MM.1S (cell line): ENCODE data around the gene SLC25A25.
"Not testable (repeated sequence)": the region's sequence is repeated elsewhere in the genome, so short reads cannot be mapped to it uniquely, and the experiment has no call there.

Experiments
- DNase-seq: peaks from one replicate; pipeline ENCODE4 v3.0.0-alpha.2; 2015
- H2AFZ ChIP-seq: fragments of 300-600 bp; sonication (generic); 2 replicates; pipeline ENCODE4 v1.6.0; 2016; ENCODE audit warnings: antibody characterized with exemption, low read length
- H3F3A ChIP-seq: fragments of 300-600 bp; sonication (generic); 2 replicates; pipeline ENCODE4 v1.6.1; 2016; ENCODE audit warnings: mild to moderate bottlenecking, antibody characterized with exemption, low read length, moderate library complexity, mixed read lengths; ENCODE audit not compliant: insufficient read depth
- H3K27ac ChIP-seq: fragments of 300-600 bp; sonication (generic); 2 replicates; pipeline ENCODE4 v1.5.1; 2016; ENCODE audit warnings: mild to moderate bottlenecking, low read length
- H3K27me3 ChIP-seq: fragments of 300-600 bp; sonication (generic); replicated peaks from 2 replicates; pipeline ENCODE4 v1.6.0; 2016; ENCODE audit warnings: low read length; ENCODE audit not compliant: insufficient read depth
- H3K36me3 ChIP-seq: fragments of 300-600 bp; sonication (generic); replicated peaks from 2 replicates; pipeline ENCODE4 v1.6.1; 2016; ENCODE audit warnings: mild to moderate bottlenecking, low read length, mixed read lengths; ENCODE audit not compliant: insufficient read depth
- H3K4me1 ChIP-seq: fragments of 300-600 bp; sonication (generic); 2 replicates; pipeline ENCODE4 v1.6.1; 2016; ENCODE audit warnings: low read length, mixed read lengths
- H3K4me2 ChIP-seq: fragments of 300-600 bp; sonication (generic); 2 replicates; pipeline ENCODE4 v1.6.0; 2016; ENCODE audit warnings: low read depth, low read length
- H3K4me3 ChIP-seq: fragments of 300-600 bp; sonication (generic); 2 replicates; pipeline ENCODE4 v1.5.1; 2016; ENCODE audit warnings: low read length, mixed read lengths
- H3K79me2 ChIP-seq: fragments of 300-600 bp; sonication (generic); 2 replicates; pipeline ENCODE4 v1.6.1; 2016; ENCODE audit warnings: mixed run types, low read length, mixed read lengths
- H3K9ac ChIP-seq: fragments of 300-600 bp; sonication (generic); 2 replicates; pipeline ENCODE4 v1.6.1; 2016; ENCODE audit warnings: low read length, mixed read lengths
- H3K9me2 ChIP-seq: fragments of 300-600 bp; sonication (generic); replicated peaks from 2 replicates; pipeline ENCODE4 v1.6.1; 2016; ENCODE audit warnings: mild to moderate bottlenecking, low read length, mixed read lengths; ENCODE audit not compliant: insufficient read depth
- H3K9me3 ChIP-seq: fragments of 300-600 bp; sonication (generic); replicated peaks from 2 replicates; pipeline ENCODE4 v1.6.1; 2016; ENCODE audit warnings: mild to moderate bottlenecking, low read length, mixed read lengths; ENCODE audit not compliant: insufficient read depth
- H4K20me1 ChIP-seq: fragments of 300-600 bp; sonication (generic); 2 replicates; pipeline ENCODE4 v1.6.1; 2016; ENCODE audit warnings: mild to moderate bottlenecking, low read length, moderate library complexity, mixed read lengths; ENCODE audit not compliant: insufficient read depth
- EZH2 ChIP-seq: fragments of 300-600 bp; sonication (generic); optimal IDR thresholded peaks from 2 replicates; pipeline ENCODE3; 2017; ENCODE audit warnings: low read depth, mild to moderate bottlenecking, antibody characterized with exemption, low read length, mixed read lengths
- EZH2phosphoT487 ChIP-seq: fragments of 300-600 bp; sonication (generic); IDR thresholded peaks from 2 replicates; pipeline ENCODE4 v1.6.1; 2018; ENCODE audit warnings: antibody characterized with exemption, low read length
- TF ChIP-seq, protein P1 (sequence below): fragments of 300-600 bp; sonication (generic); IDR thresholded peaks from 2 replicates; pipeline ENCODE4 v1.5.1; 2016; ENCODE audit warnings: antibody characterized with exemption, low read length, mixed read lengths

Gene SLC25A25

DNA sequence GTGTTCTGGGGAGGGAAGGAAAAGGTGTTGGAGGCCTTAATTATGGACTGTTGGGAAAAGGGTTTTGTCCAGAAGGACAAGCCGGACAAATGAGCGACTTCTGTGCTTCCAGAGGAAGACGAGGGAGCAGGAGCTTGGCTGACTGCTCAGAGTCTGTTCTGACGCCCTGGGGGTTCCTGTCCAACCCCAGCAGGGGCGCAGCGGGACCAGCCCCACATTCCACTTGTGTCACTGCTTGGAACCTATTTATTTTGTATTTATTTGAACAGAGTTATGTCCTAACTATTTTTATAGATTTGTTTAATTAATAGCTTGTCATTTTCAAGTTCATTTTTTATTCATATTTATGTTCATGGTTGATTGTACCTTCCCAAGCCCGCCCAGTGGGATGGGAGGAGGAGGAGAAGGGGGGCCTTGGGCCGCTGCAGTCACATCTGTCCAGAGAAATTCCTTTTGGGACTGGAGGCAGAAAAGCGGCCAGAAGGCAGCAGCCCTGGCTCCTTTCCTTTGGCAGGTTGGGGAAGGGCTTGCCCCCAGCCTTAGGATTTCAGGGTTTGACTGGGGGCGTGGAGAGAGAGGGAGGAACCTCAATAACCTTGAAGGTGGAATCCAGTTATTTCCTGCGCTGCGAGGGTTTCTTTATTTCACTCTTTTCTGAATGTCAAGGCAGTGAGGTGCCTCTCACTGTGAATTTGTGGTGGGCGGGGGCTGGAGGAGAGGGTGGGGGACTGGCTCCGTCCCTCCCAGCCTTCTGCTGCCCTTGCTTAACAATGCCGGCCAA is 40.4 kb downstream of the SLC25A25 start:
- Histone ChIP-seq H4K20me1 (no peaks in the 10 kb centered on the region), H3K79me2 (peaks cover 18% of the 10 kb centered on the region), H3K36me3 (peaks cover 7% of the 10 kb centered on the region; the same call in 1 of the 2 replicates), H3K4me1 (no peaks in the 10 kb centered on the region), H3K4me2 (no peak overlapping the region), H3K27me3 (no peaks in the 10 kb centered on the region), H3K27ac (no peak overlapping the region), H3K9ac (no peak overlapping the region), H3K9me2 (no peaks in the 10 kb centered on the region), H2AFZ (no peak overlapping the region), H3F3A (peaks cover 16% of the 10 kb centered on the region; the same call in 1 of the 2 replicates), H3K9me3 (no peaks in the 10 kb centered on the region), H3K4me3 (no peak overlapping the region)
- no peak for TF ChIP-seq EZH2phosphoT487
- TF ChIP-seq, protein P1, sequence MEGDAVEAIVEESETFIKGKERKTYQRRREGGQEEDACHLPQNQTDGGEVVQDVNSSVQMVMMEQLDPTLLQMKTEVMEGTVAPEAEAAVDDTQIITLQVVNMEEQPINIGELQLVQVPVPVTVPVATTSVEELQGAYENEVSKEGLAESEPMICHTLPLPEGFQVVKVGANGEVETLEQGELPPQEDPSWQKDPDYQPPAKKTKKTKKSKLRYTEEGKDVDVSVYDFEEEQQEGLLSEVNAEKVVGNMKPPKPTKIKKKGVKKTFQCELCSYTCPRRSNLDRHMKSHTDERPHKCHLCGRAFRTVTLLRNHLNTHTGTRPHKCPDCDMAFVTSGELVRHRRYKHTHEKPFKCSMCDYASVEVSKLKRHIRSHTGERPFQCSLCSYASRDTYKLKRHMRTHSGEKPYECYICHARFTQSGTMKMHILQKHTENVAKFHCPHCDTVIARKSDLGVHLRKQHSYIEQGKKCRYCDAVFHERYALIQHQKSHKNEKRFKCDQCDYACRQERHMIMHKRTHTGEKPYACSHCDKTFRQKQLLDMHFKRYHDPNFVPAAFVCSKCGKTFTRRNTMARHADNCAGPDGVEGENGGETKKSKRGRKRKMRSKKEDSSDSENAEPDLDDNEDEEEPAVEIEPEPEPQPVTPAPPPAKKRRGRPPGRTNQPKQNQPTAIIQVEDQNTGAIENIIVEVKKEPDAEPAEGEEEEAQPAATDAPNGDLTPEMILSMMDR, result no peak
- no peak for TF ChIP-seq EZH2
- no peak for DNase-seq

DNA sequence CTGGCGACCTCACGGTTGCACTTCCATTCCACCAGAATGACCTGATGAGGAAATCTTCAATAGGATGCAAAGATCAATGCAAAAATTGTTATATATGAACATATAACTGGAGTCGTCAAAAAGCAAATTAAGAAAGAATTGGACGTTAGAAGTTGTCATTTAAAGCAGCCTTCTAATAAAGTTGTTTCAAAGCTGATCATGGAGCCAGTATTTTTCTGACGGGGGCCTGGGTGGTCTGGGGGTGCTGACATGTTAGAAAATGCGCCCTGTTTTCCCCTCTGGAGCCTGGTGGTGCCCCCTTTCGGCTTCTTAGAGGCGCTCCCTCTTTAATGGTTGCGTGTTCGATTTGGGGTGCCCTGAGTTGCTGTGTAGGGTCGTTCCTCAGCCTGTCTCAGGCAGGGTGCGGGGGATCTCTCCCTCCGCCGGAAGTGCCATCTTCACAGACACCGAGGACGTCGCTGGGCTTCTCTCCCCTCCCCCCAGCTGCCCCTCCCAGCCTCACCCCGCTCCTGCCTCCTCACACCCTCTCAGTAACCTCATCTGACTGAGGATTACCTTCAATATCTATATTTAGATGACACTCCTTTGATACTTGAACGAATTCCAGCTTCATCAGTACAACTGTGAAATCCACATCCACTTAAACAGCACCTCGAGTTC is 41.1 kb downstream of the SLC25A25 start:
- TF ChIP-seq EZH2phosphoT487 (no peak), EZH2 (no peak)

DNA sequence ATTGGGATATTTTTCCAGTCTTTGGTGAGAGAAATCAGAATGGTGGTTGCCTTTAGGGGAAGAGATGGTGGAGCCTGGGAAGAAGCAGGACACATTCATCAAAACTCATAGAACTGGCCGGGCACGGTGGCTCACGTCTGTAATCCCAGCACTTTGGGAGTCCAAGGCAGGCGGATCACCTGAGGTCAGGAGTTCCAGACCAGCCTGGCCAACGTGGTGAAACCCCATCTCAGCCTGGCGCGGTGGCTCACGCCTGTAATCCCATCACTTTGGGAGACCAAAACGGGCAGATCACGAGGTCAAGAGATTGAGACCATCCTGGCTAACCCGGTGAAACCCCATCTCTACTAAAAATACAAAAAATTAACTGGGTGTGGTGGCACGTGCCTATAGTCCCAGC is 43.7 kb downstream of the SLC25A25 start:
- peaks cover 13% of the 10 kb centered on the region; the same call in 1 of the 2 replicates for H3F3A ChIP-seq
- not testable (repeated sequence) for H3K9ac ChIP-seq, H3K9me2 ChIP-seq, H2AFZ ChIP-seq, H3K27ac ChIP-seq, H3K79me2 ChIP-seq, DNase-seq, H3K9me3 ChIP-seq, H3K4me3 ChIP-seq, H3K4me2 ChIP-seq, H3K27me3 ChIP-seq, H3K36me3 ChIP-seq, H3K4me1 ChIP-seq, H4K20me1 ChIP-seq

More for the DNA sequence above, 41.1 kb downstream of the SLC25A25 start:
- Histone ChIP-seq H3K36me3 (peaks cover 7% of the 10 kb centered on the region; the same call in 1 of the 2 replicates), H3K9me3 (no peaks in the 10 kb centered on the region), H3K27me3 (no peaks in the 10 kb centered on the region), H2AFZ (no peak overlapping the region), H3K9ac (no peak overlapping the region), H3F3A (peaks cover 13% of the 10 kb centered on the region; the same call in 1 of the 2 replicates), H3K4me2 (no peak overlapping the region), H3K9me2 (no peaks in the 10 kb centered on the region), H3K4me3 (no peak overlapping the region), H4K20me1 (no peaks in the 10 kb centered on the region), H3K4me1 (no peaks in the 10 kb centered on the region), H3K79me2 (peaks cover 11% of the 10 kb centered on the region; the same call in 1 of the 2 replicates), H3K27ac (no peak overlapping the region)
- no peak for DNase-seq

DNA sequence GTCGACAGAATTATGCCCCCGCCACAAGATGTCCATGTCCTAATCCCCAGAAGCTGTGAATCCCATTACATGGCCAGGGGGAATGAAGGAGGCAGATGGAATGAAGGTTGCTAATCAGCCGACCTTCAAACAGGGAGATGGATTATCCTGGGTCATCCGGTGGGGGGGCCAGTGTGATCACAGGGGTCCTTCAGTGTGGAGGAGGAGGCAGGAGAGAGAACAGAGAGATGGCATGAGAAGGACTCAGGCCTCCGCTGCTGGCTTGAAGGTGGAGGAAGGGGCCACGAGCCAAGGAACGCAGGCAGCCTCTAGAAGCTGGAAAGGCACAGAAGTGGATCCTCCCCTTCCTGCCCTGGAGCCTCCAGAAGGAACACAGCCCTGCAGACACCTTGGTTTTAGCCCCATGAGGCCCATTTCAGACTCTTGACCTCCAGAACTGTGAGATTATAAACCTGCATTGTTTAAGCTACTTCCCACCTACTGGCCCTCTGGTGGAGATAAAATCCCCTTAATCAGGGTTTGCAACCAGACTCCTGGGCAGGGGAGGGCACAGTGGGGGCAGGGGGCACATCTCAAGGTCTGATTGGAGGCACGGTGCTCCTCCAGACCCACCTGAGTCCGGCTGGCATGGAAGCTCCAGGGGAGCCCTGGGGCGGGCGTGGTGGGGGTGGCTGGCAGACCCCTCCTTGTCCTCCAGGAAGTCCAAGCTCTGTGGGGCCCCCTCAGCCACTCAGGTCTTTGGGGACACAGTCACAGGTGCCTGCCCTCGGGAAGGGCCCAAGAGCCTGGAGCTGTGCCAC is 45.7 kb downstream of the SLC25A25 start:
- Histone ChIP-seq H2AFZ (no peak overlapping the region), H3K36me3 (no peaks in the 10 kb centered on the region), H3K9ac (no peak overlapping the region), H3K4me3 (no peak overlapping the region), H3K9me3 (no peaks in the 10 kb centered on the region), H3K27ac (no peak overlapping the region), H3K4me1 (no peaks in the 10 kb centered on the region), H3F3A (peaks cover 5% of the 10 kb centered on the region; the same call in 1 of the 2 replicates), H3K9me2 (no peaks in the 10 kb centered on the region), H3K4me2 (no peak overlapping the region), H3K27me3 (no peaks in the 10 kb centered on the region), H4K20me1 (no peaks in the 10 kb centered on the region), H3K79me2 (no peaks in the 10 kb centered on the region)
- DNase-seq, result no peak
- TF ChIP-seq EZH2phosphoT487 (no peak), EZH2 (no peak)
- TF ChIP-seq, protein P1, result no peak
